Measurements from ENCODE around the gene NBEAL2.

Gene NBEAL2

GRCh38 chr3:47010111-47010712 is 30.7 kb downstream of the NBEAL2 start:
- Histone ChIP-seq H3K36me3 (ENCODE audit: insufficient read depth, low read length) (no peaks in the 10 kb centered on the region; the same call in 1 of the 2 replicates), H3K9ac (ENCODE audit: low read depth, low read length) (peak overlapping the region; percentile 73), H3K9me3 (ENCODE audit: control insufficient read depth, insufficient read depth, low read length) (no peaks in the 10 kb centered on the region), H3K4me1 (ENCODE audit: insufficient read depth, low read length) (0 out of 2 replicates have a peak, but pooled peaks cover 5% of the 10 kb centered on the region)

GRCh38 chr3:47010910-47011309 is 31.4 kb downstream of the NBEAL2 start:
- Histone ChIP-seq H3K36me3 (ENCODE audit: insufficient read depth, low read length) (no peaks in the 10 kb centered on the region; the same call in 1 of the 2 replicates), H3K9me3 (ENCODE audit: control insufficient read depth, insufficient read depth, low read length) (no peaks in the 10 kb centered on the region), H3K4me1 (ENCODE audit: insufficient read depth, low read length) (peaks cover 5% of the 10 kb centered on the region; the same call in 1 of the 2 replicates), H3K9ac (ENCODE audit: low read depth, low read length) (no peak overlapping the region)

GRCh38 chr3:47011371-47011770 is 31.9 kb downstream of the NBEAL2 start:
- no peaks in the 10 kb centered on the region for H3K9me3 ChIP-seq (ENCODE audit: control insufficient read depth, insufficient read depth, low read length)
- H3K9ac ChIP-seq (ENCODE audit: low read depth, low read length) = no peak overlapping the region
- H3K36me3 ChIP-seq (ENCODE audit: insufficient read depth, low read length) = no peaks in the 10 kb centered on the region; the same call in 1 of the 2 replicates
- peaks cover 10% of the 10 kb centered on the region for H3K4me1 ChIP-seq (ENCODE audit: insufficient read depth, low read length)

- Histone ChIP-seq H3K4me1 (ENCODE audit: insufficient read depth, low read length) (peaks cover 19% of the 10 kb centered on the region), H3K36me3 (ENCODE audit: insufficient read depth, low read length) (peaks cover 9% of the 10 kb centered on the region), H3K9me3 (ENCODE audit: control insufficient read depth, insufficient read depth, low read length) (no peaks in the 10 kb centered on the region), H3K9ac (ENCODE audit: low read depth, low read length) (no peak overlapping the region)
Observed at GRCh38 chr3:47012342-47013230, 33.1 kb downstream of the NBEAL2 start.

GRCh38 chr3:47013231-47013630 is 33.8 kb downstream of the NBEAL2 start:
- H3K9me3 ChIP-seq (ENCODE audit: control insufficient read depth, insufficient read depth, low read length) = no peaks in the 10 kb centered on the region
- peaks cover 11% of the 10 kb centered on the region for H3K36me3 ChIP-seq (ENCODE audit: insufficient read depth, low read length)
- H3K4me1 ChIP-seq (ENCODE audit: insufficient read depth, low read length) = peaks cover 24% of the 10 kb centered on the region
- no peak overlapping the region for H3K9ac ChIP-seq (ENCODE audit: low read depth, low read length)

- H3K4me1 ChIP-seq (ENCODE audit: insufficient read depth, low read length) = peaks cover 28% of the 10 kb centered on the region
- H3K9me3 ChIP-seq (ENCODE audit: control insufficient read depth, insufficient read depth, low read length) = no peaks in the 10 kb centered on the region
- peaks cover 11% of the 10 kb centered on the region for H3K36me3 ChIP-seq (ENCODE audit: insufficient read depth, low read length)
- H3K9ac ChIP-seq (ENCODE audit: low read depth, low read length) = no peak overlapping the region
Observed at GRCh38 chr3:47014036-47014435, 34.6 kb downstream of the NBEAL2 start.

- H3K4me1 ChIP-seq (ENCODE audit: insufficient read depth, low read length) = peaks cover 28% of the 10 kb centered on the region
Observed at GRCh38 chr3:47015151-47015550, 35.7 kb downstream of the NBEAL2 start.

GRCh38 chr3:47016086-47016933 is 36.8 kb downstream of the NBEAL2 start:
- Histone ChIP-seq H3K9ac (ENCODE audit: low read depth, low read length) (no peak overlapping the region), H3K36me3 (ENCODE audit: insufficient read depth, low read length) (peaks cover 15% of the 10 kb centered on the region), H3K9me3 (ENCODE audit: control insufficient read depth, insufficient read depth, low read length) (no peaks in the 10 kb centered on the region), H3K4me1 (ENCODE audit: insufficient read depth, low read length) (peaks cover 23% of the 10 kb centered on the region)

More at GRCh38 chr3:47015151-47015550, 35.7 kb downstream of the NBEAL2 start:
- H3K36me3 ChIP-seq (ENCODE audit: insufficient read depth, low read length) = peaks cover 15% of the 10 kb centered on the region
- no peaks in the 10 kb centered on the region for H3K9me3 ChIP-seq (ENCODE audit: control insufficient read depth, insufficient read depth, low read length)
- H3K9ac ChIP-seq (ENCODE audit: low read depth, low read length) = no peak overlapping the region

- no peaks in the 10 kb centered on the region for H3K9me3 ChIP-seq (ENCODE audit: control insufficient read depth, insufficient read depth, low read length)
- H3K4me1 ChIP-seq (ENCODE audit: insufficient read depth, low read length) = peaks cover 23% of the 10 kb centered on the region
- no peak overlapping the region for H3K9ac ChIP-seq (ENCODE audit: low read depth, low read length)
- peaks cover 15% of the 10 kb centered on the region for H3K36me3 ChIP-seq (ENCODE audit: insufficient read depth, low read length)
Observed at GRCh38 chr3:47016934-47017435, 37.5 kb downstream of the NBEAL2 start.

- Histone ChIP-seq H3K36me3 (ENCODE audit: insufficient read depth, low read length) (peaks cover 15% of the 10 kb centered on the region), H3K9me3 (ENCODE audit: control insufficient read depth, insufficient read depth, low read length) (no peaks in the 10 kb centered on the region), H3K4me1 (ENCODE audit: insufficient read depth, low read length) (peaks cover 23% of the 10 kb centered on the region), H3K9ac (ENCODE audit: low read depth, low read length) (no peak overlapping the region)
Observed at GRCh38 chr3:47017504-47018268, 38.2 kb downstream of the NBEAL2 start.

GRCh38 chr3:47018269-47018611 is 38.8 kb downstream of the NBEAL2 start:
- Histone ChIP-seq H3K9ac (ENCODE audit: low read depth, low read length) (no peak overlapping the region), H3K36me3 (ENCODE audit: insufficient read depth, low read length) (peaks cover 15% of the 10 kb centered on the region), H3K4me1 (ENCODE audit: insufficient read depth, low read length) (peaks cover 23% of the 10 kb centered on the region), H3K9me3 (ENCODE audit: control insufficient read depth, insufficient read depth, low read length) (no peaks in the 10 kb centered on the region)

GRCh38 chr3:47019201-47019600 is 39.7 kb downstream of the NBEAL2 start:
- peaks cover 23% of the 10 kb centered on the region for H3K4me1 ChIP-seq (ENCODE audit: insufficient read depth, low read length)
- H3K9ac ChIP-seq (ENCODE audit: low read depth, low read length) = no peak overlapping the region

GRCh38 chr3:47020311-47020710 is 40.8 kb downstream of the NBEAL2 start:
- H3K4me1 ChIP-seq (ENCODE audit: insufficient read depth, low read length) = peaks cover 23% of the 10 kb centered on the region
- peaks cover 15% of the 10 kb centered on the region for H3K36me3 ChIP-seq (ENCODE audit: insufficient read depth, low read length)
- no peaks in the 10 kb centered on the region for H3K9me3 ChIP-seq (ENCODE audit: control insufficient read depth, insufficient read depth, low read length)
- H3K9ac ChIP-seq (ENCODE audit: low read depth, low read length) = no peak overlapping the region

More at GRCh38 chr3:47019201-47019600, 39.7 kb downstream of the NBEAL2 start:
- peaks cover 15% of the 10 kb centered on the region for H3K36me3 ChIP-seq (ENCODE audit: insufficient read depth, low read length)
- no peaks in the 10 kb centered on the region for H3K9me3 ChIP-seq (ENCODE audit: control insufficient read depth, insufficient read depth, low read length)

Measured in ES-I3 (cell line).